Measurements from ENCODE around the gene RASAL1. TPM values are rescaled to one million over a fixed set of nuclear protein-coding genes. Genes with fewer than 3 reads are reported as not detected.

Gene RASAL1
- total RNA-seq, 1 experiment from 2014 or later = 85.9 TPM

DNA sequence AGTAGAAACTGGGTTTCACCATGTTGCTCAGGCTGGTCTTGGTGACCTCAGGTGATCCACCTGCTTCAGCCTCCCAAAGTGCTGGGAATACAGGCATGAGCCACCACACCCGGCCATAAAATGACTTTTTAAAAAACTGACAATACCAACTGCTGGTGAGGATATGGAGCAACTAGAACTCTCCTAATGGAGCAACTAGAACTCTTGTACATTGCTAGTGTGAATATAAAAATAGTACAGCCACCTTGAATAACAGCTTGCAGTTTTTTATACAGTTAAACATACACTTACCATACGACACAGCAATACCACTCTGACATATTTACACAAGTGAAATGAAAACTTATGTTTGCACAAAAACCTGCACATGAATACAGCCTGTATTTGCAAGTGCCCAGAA, 11.4 kb upstream of the RASAL1 start:
- intact Hi-C loops (cut with micrococcal nuclease; ENCODE audit: unreplicated experiment) = no loop called here
- Mint-ChIP-seq H3K4me1 (ENCODE audit: low read depth, unreplicated experiment) (peaks cover 44% of the 10 kb centered on the region), H3K36me3 (ENCODE audit: insufficient read depth, unreplicated experiment) (peaks cover 26% of the 10 kb centered on the region), H3K27ac (ENCODE audit: unreplicated experiment) (no peak overlapping the region), H3K9me3 (ENCODE audit: low read depth, unreplicated experiment) (no peaks in the 10 kb centered on the region), H3K4me3 (ENCODE audit: low read depth, unreplicated experiment) (no peak overlapping the region), H3K27me3 (ENCODE audit: unreplicated experiment) (no peaks in the 10 kb centered on the region)
- BruUV-seq (replicated peaks) = no TSS peak
- CTCF ChIA-PET = no interaction called here
- no peak for TF ChIP-seq CTCF (IDR thresholded peaks at IDR 0.05; ENCODE audit: unreplicated experiment)
- DNase-seq = no peak

DNA sequence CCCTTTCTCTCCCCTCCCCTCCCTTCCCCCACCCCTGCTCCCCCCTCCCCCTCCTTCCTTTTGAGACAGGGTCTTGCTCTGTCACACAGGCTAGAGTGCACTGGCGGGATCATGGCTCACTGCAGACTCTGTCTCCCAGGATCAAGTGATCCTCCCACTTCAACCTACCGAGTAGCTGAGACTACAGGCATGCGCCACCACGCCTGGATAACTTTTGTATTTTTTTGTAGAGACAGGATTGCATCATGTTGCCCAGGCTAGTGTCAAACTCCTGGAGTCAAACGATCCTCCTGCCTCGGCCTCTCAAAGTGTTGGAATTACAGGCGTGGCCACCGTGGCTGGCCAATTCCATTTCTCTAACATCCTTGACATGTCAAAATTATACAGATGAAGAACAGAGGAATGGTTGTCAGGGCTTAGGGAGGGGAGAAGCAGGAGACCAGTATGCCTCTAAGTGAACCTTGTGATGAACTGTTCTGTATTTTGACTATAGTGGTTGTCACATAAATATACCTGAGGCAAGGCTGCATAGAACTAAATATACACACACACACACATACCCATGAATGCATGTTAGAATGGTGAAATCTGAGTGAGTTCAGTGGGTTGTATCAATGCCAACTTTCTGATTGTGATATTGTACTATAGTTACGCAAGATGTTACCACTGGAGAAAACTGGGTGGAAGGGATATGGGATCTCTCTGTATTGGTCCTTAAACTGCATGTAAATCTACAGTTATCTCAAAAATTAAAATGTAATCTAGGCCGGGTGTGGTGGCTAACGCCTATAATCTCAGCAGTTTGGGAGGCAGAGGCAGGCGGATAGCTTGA, 10.4 kb upstream of the RASAL1 start:
- DNase-seq = no peak
- CTCF ChIA-PET = interaction anchor here (0.6 to 0.7 kb wide), 3 partner anchors 76 to 1429 kb away, joined by 4 to 5 read pairs (median 5); no protein-coding TSS in a partner anchor
- peaks cover 43% of the 10 kb centered on the region for H3K4me1 Mint-ChIP-seq (ENCODE audit: low read depth, unreplicated experiment)
- H3K27ac Mint-ChIP-seq (ENCODE audit: unreplicated experiment) = peak overlapping the region; percentile 17
- no TSS peak for BruUV-seq (replicated peaks)
- no peak for TF ChIP-seq CTCF (IDR thresholded peaks at IDR 0.05; ENCODE audit: unreplicated experiment)
- H3K36me3 Mint-ChIP-seq (ENCODE audit: insufficient read depth, unreplicated experiment) = peaks cover 24% of the 10 kb centered on the region
- no peak overlapping the region for H3K4me3 Mint-ChIP-seq (ENCODE audit: low read depth, unreplicated experiment)
- H3K9me3 Mint-ChIP-seq (ENCODE audit: low read depth, unreplicated experiment) = no peaks in the 10 kb centered on the region
- no peaks in the 10 kb centered on the region for H3K27me3 Mint-ChIP-seq (ENCODE audit: unreplicated experiment)
- intact Hi-C loops (cut with micrococcal nuclease; ENCODE audit: unreplicated experiment) = no loop called here

DNA sequence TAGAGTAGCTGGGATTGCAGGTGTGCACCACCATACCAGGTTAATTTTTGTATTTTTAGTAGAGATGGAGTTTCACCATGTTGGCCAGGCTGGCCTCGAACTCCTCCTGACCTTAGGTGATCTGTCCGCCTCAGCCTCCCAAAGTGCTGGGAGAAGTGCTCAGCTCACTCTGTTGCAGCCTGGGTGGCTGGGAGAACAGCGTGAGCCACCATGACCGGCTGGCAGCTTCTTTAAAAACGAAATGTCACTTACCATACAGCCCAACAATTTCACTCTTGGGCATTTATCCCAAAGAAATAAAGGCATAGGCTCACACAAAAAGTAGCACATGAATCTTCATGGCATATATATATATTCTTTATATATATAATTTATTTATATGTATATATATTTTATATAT, 9.2 kb upstream of the RASAL1 start:
- no peak for DNase-seq
- H3K4me3 Mint-ChIP-seq (ENCODE audit: low read depth, unreplicated experiment) = no peak overlapping the region
- H3K4me1 Mint-ChIP-seq (ENCODE audit: low read depth, unreplicated experiment) = peaks cover 44% of the 10 kb centered on the region
- CTCF ChIA-PET = interaction anchor here (0.7 kb wide), 1 partner anchor 152 kb away, joined by 4 read pairs; no protein-coding TSS in a partner anchor
- intact Hi-C loops (cut with micrococcal nuclease; ENCODE audit: unreplicated experiment) = no loop called here
- no TSS peak for BruUV-seq (replicated peaks)
- no peak overlapping the region for H3K27ac Mint-ChIP-seq (ENCODE audit: unreplicated experiment)
- TF ChIP-seq CTCF (IDR thresholded peaks at IDR 0.05; ENCODE audit: unreplicated experiment) = no peak
- no peaks in the 10 kb centered on the region for H3K27me3 Mint-ChIP-seq (ENCODE audit: unreplicated experiment)
- H3K36me3 Mint-ChIP-seq (ENCODE audit: insufficient read depth, unreplicated experiment) = peaks cover 15% of the 10 kb centered on the region
- no peaks in the 10 kb centered on the region for H3K9me3 Mint-ChIP-seq (ENCODE audit: low read depth, unreplicated experiment)

- CTCF ChIA-PET = no interaction called here
- Mint-ChIP-seq H3K9me3 (ENCODE audit: low read depth, unreplicated experiment) (no peaks in the 10 kb centered on the region), H3K27me3 (ENCODE audit: unreplicated experiment) (no peaks in the 10 kb centered on the region), H3K4me1 (ENCODE audit: low read depth, unreplicated experiment) (peaks cover 44% of the 10 kb centered on the region), H3K4me3 (ENCODE audit: low read depth, unreplicated experiment) (no peak overlapping the region), H3K27ac (ENCODE audit: unreplicated experiment) (no peak overlapping the region), H3K36me3 (ENCODE audit: insufficient read depth, unreplicated experiment) (peaks cover 10% of the 10 kb centered on the region)
- intact Hi-C loops (cut with micrococcal nuclease; ENCODE audit: unreplicated experiment) = no loop called here
- no TSS peak for BruUV-seq (replicated peaks)
- no peak for TF ChIP-seq CTCF (IDR thresholded peaks at IDR 0.05; ENCODE audit: unreplicated experiment)
- DNase-seq = no peak
These were observed 8.4 kb upstream of the RASAL1 start for GRCh38 chr12:113143959-113144358.
